ENCODE data around the gene RHEBL1. TPM values are rescaled to one million over a fixed set of nuclear protein-coding genes. Genes with fewer than 3 reads are reported as not detected.

RHEBL1 gene
- total RNA-seq, 1 donor from 2014 or later: 0.95 TPM

DNA sequence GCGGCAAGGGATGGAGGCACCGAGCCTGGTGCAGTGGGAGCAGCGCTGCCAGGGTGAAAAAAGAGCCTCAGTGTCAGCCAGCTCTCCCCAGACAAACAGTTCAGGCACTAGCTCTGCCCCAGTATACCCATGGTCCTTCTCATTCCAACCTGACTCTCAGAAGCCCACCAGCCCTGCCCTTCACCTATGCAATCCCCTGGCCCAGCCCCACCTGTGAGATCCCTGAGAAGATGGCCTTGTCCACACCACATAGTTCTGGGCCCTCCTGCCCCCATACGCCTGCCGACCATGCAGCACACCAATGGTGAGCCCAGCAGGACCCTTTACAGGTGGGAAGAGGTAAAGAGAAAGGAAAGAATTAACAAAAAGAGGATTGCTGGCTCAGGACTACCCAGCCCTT, 15.7 kb downstream of the RHEBL1 start:
- Mint-ChIP-seq H3K9me3 (ENCODE audit: low read depth) (no peaks in the 10 kb centered on the region), H3K27ac (ENCODE audit: unreplicated experiment) (no peak overlapping the region), H3K4me3 (ENCODE audit: unreplicated experiment) (no peak overlapping the region), H3K36me3 (ENCODE audit: low read depth) (peaks cover 34% of the 10 kb centered on the region), H3K27me3 (ENCODE audit: low read depth) (no peaks in the 10 kb centered on the region), H3K4me1 (ENCODE audit: low read depth) (peaks cover 59% of the 10 kb centered on the region)
- TF ChIP-seq, protein P1, sequence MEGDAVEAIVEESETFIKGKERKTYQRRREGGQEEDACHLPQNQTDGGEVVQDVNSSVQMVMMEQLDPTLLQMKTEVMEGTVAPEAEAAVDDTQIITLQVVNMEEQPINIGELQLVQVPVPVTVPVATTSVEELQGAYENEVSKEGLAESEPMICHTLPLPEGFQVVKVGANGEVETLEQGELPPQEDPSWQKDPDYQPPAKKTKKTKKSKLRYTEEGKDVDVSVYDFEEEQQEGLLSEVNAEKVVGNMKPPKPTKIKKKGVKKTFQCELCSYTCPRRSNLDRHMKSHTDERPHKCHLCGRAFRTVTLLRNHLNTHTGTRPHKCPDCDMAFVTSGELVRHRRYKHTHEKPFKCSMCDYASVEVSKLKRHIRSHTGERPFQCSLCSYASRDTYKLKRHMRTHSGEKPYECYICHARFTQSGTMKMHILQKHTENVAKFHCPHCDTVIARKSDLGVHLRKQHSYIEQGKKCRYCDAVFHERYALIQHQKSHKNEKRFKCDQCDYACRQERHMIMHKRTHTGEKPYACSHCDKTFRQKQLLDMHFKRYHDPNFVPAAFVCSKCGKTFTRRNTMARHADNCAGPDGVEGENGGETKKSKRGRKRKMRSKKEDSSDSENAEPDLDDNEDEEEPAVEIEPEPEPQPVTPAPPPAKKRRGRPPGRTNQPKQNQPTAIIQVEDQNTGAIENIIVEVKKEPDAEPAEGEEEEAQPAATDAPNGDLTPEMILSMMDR (IDR thresholded peaks at IDR 0.05): no peak
- no peak for DNase-seq (ENCODE audit: low spot score)

DNA sequence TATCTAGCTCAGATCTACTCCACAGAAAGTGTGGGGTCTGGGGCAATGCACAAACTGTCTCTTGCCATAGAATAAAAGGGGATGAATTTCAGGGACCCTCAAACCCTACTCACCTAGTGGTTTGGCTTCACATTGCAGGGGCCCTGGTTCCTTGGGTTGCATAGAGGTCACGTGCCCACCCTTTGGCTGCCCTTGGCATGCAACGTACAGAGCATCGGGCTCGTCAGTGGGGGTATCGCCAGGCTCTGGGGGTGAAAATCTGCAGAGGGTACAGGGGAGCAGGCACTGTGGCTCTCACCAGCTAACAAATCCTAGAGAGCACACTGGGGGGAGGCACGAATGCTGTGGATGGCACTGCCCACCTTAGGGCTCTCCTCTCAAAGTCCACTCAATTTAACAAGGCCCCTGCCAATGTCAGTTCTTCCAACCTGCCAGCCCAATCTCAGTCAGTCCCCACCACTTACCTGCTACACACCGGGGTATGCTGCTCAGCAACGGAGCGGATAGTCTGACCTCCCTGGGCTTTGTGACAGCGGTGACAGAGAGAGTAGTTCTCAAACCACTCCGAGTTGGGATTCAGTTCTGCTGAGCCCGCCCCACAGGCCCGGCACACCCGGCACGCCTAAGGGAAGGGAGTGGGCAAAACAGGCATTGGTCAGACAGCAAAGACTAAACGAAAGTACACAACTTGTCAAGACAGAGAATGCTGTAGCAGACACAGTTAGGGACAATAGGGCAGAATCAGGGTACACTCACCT, 17.1 kb downstream of the RHEBL1 start:
- Mint-ChIP-seq H3K27me3 (ENCODE audit: low read depth) (no peaks in the 10 kb centered on the region), H3K9me3 (ENCODE audit: low read depth) (no peaks in the 10 kb centered on the region), H3K27ac (ENCODE audit: unreplicated experiment) (no peak overlapping the region), H3K4me3 (ENCODE audit: unreplicated experiment) (no peak overlapping the region), H3K4me1 (ENCODE audit: low read depth) (peaks cover 45% of the 10 kb centered on the region), H3K36me3 (ENCODE audit: low read depth) (peaks cover 44% of the 10 kb centered on the region)
- TF ChIP-seq, protein P1 (IDR thresholded peaks at IDR 0.05): no peak
- no peak for DNase-seq (ENCODE audit: low spot score)

DNA sequence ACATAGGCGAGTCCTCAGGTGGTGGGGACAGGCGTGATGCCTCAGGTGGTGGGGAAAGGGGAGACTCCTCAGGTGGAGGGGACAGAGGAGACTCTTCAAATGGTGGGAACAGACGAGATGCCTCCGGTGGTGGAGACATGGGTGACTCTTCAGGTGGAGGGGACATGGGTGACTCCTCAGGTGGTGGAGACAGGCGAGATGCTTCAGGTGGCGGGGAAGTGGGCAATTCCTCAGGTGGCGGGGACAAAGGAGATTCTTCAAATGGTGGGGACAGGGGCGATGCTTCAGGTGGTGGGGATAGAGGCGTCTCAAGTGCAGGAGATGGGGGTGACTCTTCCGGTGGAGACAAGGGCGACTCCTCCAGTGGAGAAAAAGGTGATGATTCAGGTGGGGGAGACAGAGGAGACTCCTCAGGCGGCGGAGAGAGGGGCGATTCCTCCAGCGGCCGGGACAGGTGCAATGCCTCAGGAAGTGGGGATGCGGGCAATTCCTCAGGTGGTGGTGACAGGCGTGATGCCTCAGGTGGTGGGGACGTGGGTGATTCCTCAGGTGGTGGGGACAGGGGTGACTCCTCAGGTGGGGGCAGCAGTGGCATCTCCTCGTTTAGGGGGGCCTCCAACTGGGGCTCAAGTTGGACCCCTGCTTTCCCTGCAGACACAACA, 17.9 kb downstream of the RHEBL1 start:
- Mint-ChIP-seq H3K4me1 (ENCODE audit: low read depth) (peaks cover 37% of the 10 kb centered on the region), H3K27ac (ENCODE audit: unreplicated experiment) (no peak overlapping the region), H3K4me3 (ENCODE audit: unreplicated experiment) (no peak overlapping the region), H3K36me3 (ENCODE audit: low read depth) (peaks cover 47% of the 10 kb centered on the region), H3K27me3 (ENCODE audit: low read depth) (no peaks in the 10 kb centered on the region), H3K9me3 (ENCODE audit: low read depth) (no peaks in the 10 kb centered on the region)
- TF ChIP-seq, protein P1 (IDR thresholded peaks at IDR 0.05): no peak
- peak; percentile 87 for DNase-seq (ENCODE audit: low spot score)

DNA sequence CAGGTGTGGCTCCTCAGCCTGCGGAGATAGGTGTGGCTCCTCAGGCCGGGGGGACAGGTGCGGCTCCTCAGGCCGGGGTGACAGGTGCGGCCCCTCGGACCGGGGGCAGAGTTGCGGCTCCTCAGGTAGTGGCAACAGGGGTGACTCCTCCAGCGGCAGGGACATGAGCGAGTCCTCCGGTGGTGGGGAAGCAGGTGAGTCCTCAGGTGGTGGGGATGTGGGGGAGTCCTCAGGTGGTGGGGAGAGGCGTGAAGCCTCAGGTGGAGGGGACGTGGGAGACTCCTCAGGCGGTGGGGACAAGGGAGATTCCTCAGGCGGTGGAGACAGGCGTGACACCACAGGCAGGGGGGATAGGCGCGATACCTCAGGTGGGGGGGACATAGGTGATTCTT, 18.4 kb downstream of the RHEBL1 start:
- Mint-ChIP-seq H3K9me3 (ENCODE audit: low read depth) (no peaks in the 10 kb centered on the region), H3K4me1 (ENCODE audit: low read depth) (peaks cover 32% of the 10 kb centered on the region), H3K36me3 (ENCODE audit: low read depth) (peaks cover 50% of the 10 kb centered on the region), H3K4me3 (ENCODE audit: unreplicated experiment) (no peak overlapping the region), H3K27ac (ENCODE audit: unreplicated experiment) (no peak overlapping the region), H3K27me3 (ENCODE audit: low read depth) (no peaks in the 10 kb centered on the region)
- DNase-seq (ENCODE audit: low spot score): no peak
- TF ChIP-seq, protein P1 (IDR thresholded peaks at IDR 0.05): no peak

DNA sequence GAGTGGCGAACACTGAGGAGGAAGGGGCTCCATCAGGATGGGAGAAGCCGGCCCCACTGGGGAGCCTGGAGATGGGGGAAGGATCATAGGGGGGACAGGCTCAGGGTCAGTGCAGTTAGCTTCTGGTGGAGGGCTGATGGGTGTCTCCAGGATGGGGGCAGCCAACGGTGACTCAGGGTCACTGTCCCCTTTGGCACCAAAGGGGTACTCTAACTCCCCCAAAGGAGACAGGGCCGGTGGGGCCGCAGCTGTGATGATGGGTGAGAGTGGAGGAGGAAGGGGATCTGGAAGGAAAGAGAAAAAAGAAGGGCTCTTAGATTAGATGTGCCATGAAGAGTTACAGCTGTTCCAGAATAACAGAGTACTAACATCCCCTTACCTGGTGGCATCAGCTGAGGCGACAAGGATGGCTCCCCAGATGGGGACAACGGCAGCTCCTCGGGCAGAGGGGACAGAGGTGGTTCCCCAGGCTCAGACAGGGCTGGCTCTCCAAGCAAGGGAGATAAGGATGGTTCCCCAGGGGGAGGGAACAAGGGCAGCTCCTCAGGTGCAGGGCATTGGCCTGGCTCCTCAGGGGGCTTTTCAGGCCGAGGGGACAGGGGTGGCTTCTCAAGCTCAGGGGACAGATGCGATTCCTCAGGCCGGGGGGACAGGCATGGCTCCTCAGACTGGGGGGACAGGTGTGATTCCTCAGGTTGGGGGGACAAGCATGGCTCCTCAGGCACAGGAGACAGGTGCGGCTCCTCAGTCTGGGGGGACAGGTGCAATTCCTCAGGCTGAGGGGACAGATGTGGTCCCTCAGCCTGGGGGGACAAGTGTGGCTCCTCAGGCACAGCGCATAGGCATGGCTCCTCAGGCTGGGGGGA, 19.0 kb downstream of the RHEBL1 start:
- no peak for DNase-seq (ENCODE audit: low spot score)
- H3K4me3 Mint-ChIP-seq (ENCODE audit: unreplicated experiment): no peak overlapping the region
- TF ChIP-seq, protein P1 (IDR thresholded peaks at IDR 0.05): no peak
- H3K27ac Mint-ChIP-seq (ENCODE audit: unreplicated experiment): peak overlapping the region; percentile 80
- H3K9me3 Mint-ChIP-seq (ENCODE audit: low read depth): no peaks in the 10 kb centered on the region
- H3K36me3 Mint-ChIP-seq (ENCODE audit: low read depth): peaks cover 56% of the 10 kb centered on the region
- H3K27me3 Mint-ChIP-seq (ENCODE audit: low read depth): no peaks in the 10 kb centered on the region
- peaks cover 26% of the 10 kb centered on the region for H3K4me1 Mint-ChIP-seq (ENCODE audit: low read depth)

Data from chondrocyte (in vitro differentiated cells).